ENCODE measurements around the gene ASIC4.

Gene ASIC4

DNA sequence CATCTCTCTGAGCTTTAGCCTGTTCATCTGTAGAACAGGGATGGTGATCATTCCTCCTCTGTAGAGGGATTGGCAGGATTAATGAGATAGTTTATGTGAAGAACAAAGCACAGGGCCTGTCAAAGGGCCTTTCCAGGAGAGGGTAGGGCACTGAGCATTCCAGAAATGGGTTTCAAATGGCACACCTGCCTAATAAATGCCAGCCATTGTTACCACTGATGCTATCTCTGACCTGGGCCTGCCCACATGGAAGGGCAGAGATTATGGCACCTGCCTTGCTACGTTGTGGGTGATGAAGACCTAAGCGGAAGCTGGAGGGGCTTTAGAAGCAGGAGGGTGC lies 46.6 kb upstream of the ASIC4 start:
- Histone ChIP-seq H3K4ac (ENCODE audit: low read length) (no peak overlapping the region), H2BK5ac (ENCODE audit: low read length) (no peak overlapping the region), H4K8ac (ENCODE audit: low read depth, low read length) (no peak overlapping the region), H3K27me3 (ENCODE audit: control insufficient read depth in 3 of 3, insufficient read depth in 3 of 3, low read depth in 1 of 3, low read length in 3 of 3) (no peaks in the 10 kb centered on the region), H2BK120ac (ENCODE audit: low read depth, low read length) (no peak overlapping the region), H3K9ac (ENCODE audit: low read depth, low read length, poor library complexity) (no peak overlapping the region), H3K79me1 (ENCODE audit: low read depth, low read length) (peaks cover 5% of the 10 kb centered on the region), H3K4me1 (ENCODE audit: control insufficient read depth in 2 of 2, insufficient read depth in 1 of 2, low read depth in 1 of 2, low read length in 2 of 2) (peaks cover 0 to 2% of the 10 kb centered on the region in 2 donors), H3K9me3 (replicated peaks in 1 of 2; ENCODE audit: control insufficient read depth in 2 of 2, insufficient read depth in 1 of 2, low read depth in 1 of 2, low read length in 2 of 2) (no peaks in the 10 kb centered on the region), H2AK5ac (ENCODE audit: low read depth, low read length) (no peak overlapping the region), H3K4me3 (ENCODE audit: low read length in 2 of 2) (no peak overlapping the region), H3K23ac (ENCODE audit: low read depth, low read length, poor library complexity) (no peak overlapping the region), H4K91ac (ENCODE audit: low read depth, low read length, poor library complexity) (no peak overlapping the region), H3K4me2 (ENCODE audit: insufficient read depth, low read length, poor library complexity, severe bottlenecking) (no peak overlapping the region), H2BK12ac (ENCODE audit: low read length) (no peak overlapping the region), H3K14ac (ENCODE audit: low read length) (no peak overlapping the region), H2BK15ac (ENCODE audit: low read length) (no peak overlapping the region), H3K36me3 (replicated peaks in 1 of 2; ENCODE audit: control insufficient read depth in 2 of 2, insufficient read depth in 2 of 2, low read length in 2 of 2) (no peaks in the 10 kb centered on the region), H3K27ac (replicated peaks; ENCODE audit: low read length) (no peak overlapping the region), H2AFZ (ENCODE audit: low read length) (no peak overlapping the region), H3K18ac (ENCODE audit: low read length) (no peak overlapping the region)
- DNase-seq (ENCODE audit: low spot score) = no peak
- WGBS, 2 donors (ENCODE audit: extremely low coverage in 2 of 2, insufficient read length in 2 of 2, insufficient replicate concordance in 1 of 2) = no CpG with 5 or more reads among the region's 2 CpGs

DNA sequence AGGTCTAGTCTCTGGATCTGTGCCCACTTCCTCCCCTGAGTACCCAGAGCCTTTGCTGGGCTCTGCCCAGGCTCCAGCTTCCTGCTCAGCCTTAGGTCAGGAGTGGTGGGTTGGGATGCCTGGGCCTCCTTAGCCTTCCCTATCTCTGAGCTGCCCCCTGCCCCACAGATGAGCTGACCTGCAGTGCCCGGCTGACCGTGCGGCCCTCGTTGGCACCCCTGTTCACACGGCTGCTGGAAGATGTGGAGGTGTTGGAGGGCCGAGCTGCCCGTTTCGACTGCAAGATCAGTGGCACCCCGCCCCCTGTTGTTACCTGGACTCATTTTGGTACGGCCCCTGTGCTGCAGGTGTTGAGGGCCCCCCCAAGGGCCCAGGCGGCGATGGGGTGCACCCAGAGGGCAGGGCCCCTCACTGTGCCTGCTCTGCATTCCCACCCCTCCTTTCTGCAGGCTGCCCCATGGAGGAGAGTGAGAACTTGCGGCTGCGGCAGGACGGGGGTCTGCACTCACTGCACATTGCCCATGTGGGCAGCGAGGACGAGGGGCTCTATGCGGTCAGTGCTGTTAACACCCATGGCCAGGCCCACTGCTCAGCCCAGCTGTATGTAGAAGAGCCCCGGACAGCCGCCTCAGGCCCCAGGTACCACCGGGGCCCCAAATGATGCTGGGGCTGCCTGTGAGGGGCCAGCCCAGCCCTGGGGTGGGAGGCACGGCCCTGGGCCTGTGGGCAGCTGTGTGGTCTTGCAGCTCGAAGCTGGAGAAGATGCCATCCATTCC lies 45.7 kb upstream of the ASIC4 start:
- no peaks in the 10 kb centered on the region for H3K27me3 ChIP-seq (ENCODE audit: control insufficient read depth in 3 of 3, insufficient read depth in 3 of 3, low read depth in 1 of 3, low read length in 3 of 3)
- WGBS, 2 donors (ENCODE audit: extremely low coverage in 2 of 2, insufficient read length in 2 of 2, insufficient replicate concordance in 1 of 2) = no CpG with 5 or more reads among the region's 23 CpGs
- no peak overlapping the region for H3K27ac ChIP-seq (replicated peaks; ENCODE audit: low read length)
- peak overlapping the region; percentile 83 for H3K23ac ChIP-seq (ENCODE audit: low read depth, low read length, poor library complexity)
- H3K9me3 ChIP-seq (replicated peaks in 1 of 2; ENCODE audit: control insufficient read depth in 2 of 2, insufficient read depth in 1 of 2, low read depth in 1 of 2, low read length in 2 of 2) = no peaks in the 10 kb centered on the region
- H4K91ac ChIP-seq (ENCODE audit: low read depth, low read length, poor library complexity) = no peak overlapping the region
- no peak overlapping the region for H2BK12ac ChIP-seq (ENCODE audit: low read length)
- peak overlapping the region; percentile 17 for H3K18ac ChIP-seq (ENCODE audit: low read length)
- DNase-seq (ENCODE audit: low spot score) = no peak
- no peak overlapping the region for H2AFZ ChIP-seq (ENCODE audit: low read length)
- H3K4ac ChIP-seq (ENCODE audit: low read length) = peak overlapping the region; percentile 53
- no peak overlapping the region for H4K8ac ChIP-seq (ENCODE audit: low read depth, low read length)
- H3K36me3 ChIP-seq (replicated peaks in 1 of 2; ENCODE audit: control insufficient read depth in 2 of 2, insufficient read depth in 2 of 2, low read length in 2 of 2) = no peaks in the 10 kb centered on the region
- H3K4me2 ChIP-seq (ENCODE audit: insufficient read depth, low read length, poor library complexity, severe bottlenecking) = no peak overlapping the region
- H3K9ac ChIP-seq (ENCODE audit: low read depth, low read length, poor library complexity) = no peak overlapping the region
- H2BK120ac ChIP-seq (ENCODE audit: low read depth, low read length) = no peak overlapping the region
- H3K79me1 ChIP-seq (ENCODE audit: low read depth, low read length) = peaks cover 5% of the 10 kb centered on the region
- no peak overlapping the region for H3K4me3 ChIP-seq (ENCODE audit: low read length in 2 of 2)
- H2AK5ac ChIP-seq (ENCODE audit: low read depth, low read length) = no peak overlapping the region
- H2BK15ac ChIP-seq (ENCODE audit: low read length) = no peak overlapping the region
- H3K14ac ChIP-seq (ENCODE audit: low read length) = no peak overlapping the region
- peaks cover 0 to 2% of the 10 kb centered on the region in 2 donors for H3K4me1 ChIP-seq (ENCODE audit: control insufficient read depth in 2 of 2, insufficient read depth in 1 of 2, low read depth in 1 of 2, low read length in 2 of 2)
- H2BK5ac ChIP-seq (ENCODE audit: low read length) = no peak overlapping the region

DNA sequence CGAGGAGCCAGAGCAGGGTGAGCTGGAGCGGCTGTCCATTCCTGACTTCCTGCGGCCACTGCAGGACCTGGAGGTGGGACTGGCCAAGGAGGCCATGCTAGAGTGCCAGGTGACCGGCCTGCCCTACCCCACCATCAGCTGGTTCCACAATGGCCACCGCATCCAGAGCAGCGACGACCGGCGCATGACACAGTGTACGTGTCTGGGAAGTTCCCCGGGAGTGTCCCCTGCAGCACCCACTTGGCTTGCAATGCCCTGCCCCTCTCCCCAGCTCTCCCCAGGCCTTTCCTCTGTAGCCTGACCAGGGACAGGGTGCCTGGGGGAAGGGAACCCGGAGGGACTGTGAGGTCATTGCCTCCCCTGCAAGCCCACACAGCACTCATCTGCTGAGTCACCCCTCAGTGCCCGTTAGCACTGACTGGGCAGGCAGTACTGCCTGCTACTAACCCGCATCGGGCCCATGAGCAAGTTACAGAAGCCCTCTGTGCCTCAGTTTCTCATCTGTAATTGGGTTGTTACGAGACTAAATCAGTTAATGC lies 45.0 kb upstream of the ASIC4 start:
- H4K91ac ChIP-seq (ENCODE audit: low read depth, low read length, poor library complexity) = no peak overlapping the region
- H3K9ac ChIP-seq (ENCODE audit: low read depth, low read length, poor library complexity) = no peak overlapping the region
- H3K36me3 ChIP-seq (replicated peaks in 1 of 2; ENCODE audit: control insufficient read depth in 2 of 2, insufficient read depth in 2 of 2, low read length in 2 of 2) = no peaks in the 10 kb centered on the region
- H3K14ac ChIP-seq (ENCODE audit: low read length) = no peak overlapping the region
- H3K23ac ChIP-seq (ENCODE audit: low read depth, low read length, poor library complexity) = peak overlapping the region; percentile 83
- peaks cover 0 to 2% of the 10 kb centered on the region in 2 donors for H3K4me1 ChIP-seq (ENCODE audit: control insufficient read depth in 2 of 2, insufficient read depth in 1 of 2, low read depth in 1 of 2, low read length in 2 of 2)
- H2BK5ac ChIP-seq (ENCODE audit: low read length) = no peak overlapping the region
- no peak overlapping the region for H2BK15ac ChIP-seq (ENCODE audit: low read length)
- H2AK5ac ChIP-seq (ENCODE audit: low read depth, low read length) = no peak overlapping the region
- no peak overlapping the region for H2BK12ac ChIP-seq (ENCODE audit: low read length)
- no peaks in the 10 kb centered on the region for H3K27me3 ChIP-seq (ENCODE audit: control insufficient read depth in 3 of 3, insufficient read depth in 3 of 3, low read depth in 1 of 3, low read length in 3 of 3)
- H3K4me2 ChIP-seq (ENCODE audit: insufficient read depth, low read length, poor library complexity, severe bottlenecking) = no peak overlapping the region
- DNase-seq (ENCODE audit: low spot score) = no peak
- H2BK120ac ChIP-seq (ENCODE audit: low read depth, low read length) = no peak overlapping the region
- no peak overlapping the region for H2AFZ ChIP-seq (ENCODE audit: low read length)
- H4K8ac ChIP-seq (ENCODE audit: low read depth, low read length) = no peak overlapping the region
- no peak overlapping the region for H3K4me3 ChIP-seq (ENCODE audit: low read length in 2 of 2)
- peaks cover 5% of the 10 kb centered on the region for H3K79me1 ChIP-seq (ENCODE audit: low read depth, low read length)
- no peak overlapping the region for H3K4ac ChIP-seq (ENCODE audit: low read length)
- H3K18ac ChIP-seq (ENCODE audit: low read length) = no peak overlapping the region
- H3K9me3 ChIP-seq (replicated peaks in 1 of 2; ENCODE audit: control insufficient read depth in 2 of 2, insufficient read depth in 1 of 2, low read depth in 1 of 2, low read length in 2 of 2) = no peaks in the 10 kb centered on the region
- no peak overlapping the region for H3K27ac ChIP-seq (replicated peaks; ENCODE audit: low read length)
- whole genome bisulfite sequencing, 2 donors (ENCODE audit: extremely low coverage in 2 of 2, insufficient read length in 2 of 2, insufficient replicate concordance in 1 of 2) = no CpG with 5 or more reads among the region's 16 CpGs

DNA sequence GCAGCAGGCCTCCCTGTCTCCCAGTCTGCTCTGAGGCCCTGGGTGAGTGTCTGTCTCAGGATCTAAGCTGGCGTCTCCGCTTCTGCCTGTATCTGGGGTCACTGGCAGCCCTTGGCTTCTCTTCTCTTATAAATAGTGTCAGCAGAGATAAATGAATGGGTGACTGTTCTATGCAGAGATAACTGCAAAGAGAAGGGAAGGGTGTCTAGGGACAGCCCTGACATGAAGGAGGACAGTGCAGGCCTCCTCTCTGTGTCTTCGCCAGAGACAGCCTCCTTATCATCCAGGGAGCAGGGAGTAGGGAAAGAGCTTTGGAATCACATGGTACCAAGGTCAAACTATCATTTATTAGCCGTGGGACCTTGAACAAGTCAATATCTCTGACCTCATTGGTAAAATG lies 43.9 kb upstream of the ASIC4 start:
- no CpG with 5 or more reads among the region's 4 CpGs for WGBS, 2 donors (ENCODE audit: extremely low coverage in 2 of 2, insufficient read length in 2 of 2, insufficient replicate concordance in 1 of 2)
- Histone ChIP-seq H2AK5ac (ENCODE audit: low read depth, low read length) (no peak overlapping the region), H3K18ac (ENCODE audit: low read length) (no peak overlapping the region), H3K27me3 (ENCODE audit: control insufficient read depth in 3 of 3, insufficient read depth in 3 of 3, low read depth in 1 of 3, low read length in 3 of 3) (peaks cover 0 to 2% (median 0%) of the 10 kb centered on the region in 3 experiments), H4K8ac (ENCODE audit: low read depth, low read length) (no peak overlapping the region), H3K36me3 (replicated peaks in 1 of 2; ENCODE audit: control insufficient read depth in 2 of 2, insufficient read depth in 2 of 2, low read length in 2 of 2) (no peaks in the 10 kb centered on the region), H2BK12ac (ENCODE audit: low read length) (no peak overlapping the region), H3K9me3 (replicated peaks in 1 of 2; ENCODE audit: control insufficient read depth in 2 of 2, insufficient read depth in 1 of 2, low read depth in 1 of 2, low read length in 2 of 2) (no peaks in the 10 kb centered on the region), H2BK15ac (ENCODE audit: low read length) (no peak overlapping the region), H4K91ac (ENCODE audit: low read depth, low read length, poor library complexity) (no peak overlapping the region), H3K4me1 (ENCODE audit: control insufficient read depth in 2 of 2, insufficient read depth in 1 of 2, low read depth in 1 of 2, low read length in 2 of 2) (peaks cover under 1 to 2% of the 10 kb centered on the region in 2 donors), H3K9ac (ENCODE audit: low read depth, low read length, poor library complexity) (no peak overlapping the region), H3K14ac (ENCODE audit: low read length) (no peak overlapping the region), H2AFZ (ENCODE audit: low read length) (no peak overlapping the region), H3K4me3 (ENCODE audit: low read length in 2 of 2) (no peak overlapping the region), H3K4me2 (ENCODE audit: insufficient read depth, low read length, poor library complexity, severe bottlenecking) (no peak overlapping the region), H2BK120ac (ENCODE audit: low read depth, low read length) (no peak overlapping the region), H3K27ac (replicated peaks; ENCODE audit: low read length) (no peak overlapping the region), H3K4ac (ENCODE audit: low read length) (no peak overlapping the region), H2BK5ac (ENCODE audit: low read length) (no peak overlapping the region), H3K23ac (ENCODE audit: low read depth, low read length, poor library complexity) (no peak overlapping the region), H3K79me1 (ENCODE audit: low read depth, low read length) (peaks cover 5% of the 10 kb centered on the region)
- DNase-seq (ENCODE audit: low spot score) = no peak
